Stimulated activated CD4-positive, alpha-beta T cell treated with anti-CD3 and anti-CD28 coated beads, TNF-alpha, amount 100 ng/mL, for 48 hours (primary cell): ENCODE data around the gene KRTAP5-6.

ENCODE experiments used
- DNase-seq, 3 donors: peaks; one replicate each; pipeline ENCODE4 v3.0.0-alpha.2; 2020; ENCODE audit warnings: low read depth in 3 of 3

Gene KRTAP5-6, protein sequence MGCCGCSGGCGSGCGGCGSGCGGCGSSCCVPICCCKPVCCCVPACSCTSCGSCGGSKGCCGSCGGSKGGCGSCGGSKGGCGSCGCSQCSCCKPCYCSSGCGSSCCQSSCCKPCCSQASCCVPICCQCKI

GRCh38 chr11:1696608-1697570 lies at the start of gene KRTAP5-6:
KRTAP5-6 (plus strand) TSS chr11:1697195; CDS start chr11:1697246, 51 bp downstream.
- no peak for DNase-seq

DNA sequence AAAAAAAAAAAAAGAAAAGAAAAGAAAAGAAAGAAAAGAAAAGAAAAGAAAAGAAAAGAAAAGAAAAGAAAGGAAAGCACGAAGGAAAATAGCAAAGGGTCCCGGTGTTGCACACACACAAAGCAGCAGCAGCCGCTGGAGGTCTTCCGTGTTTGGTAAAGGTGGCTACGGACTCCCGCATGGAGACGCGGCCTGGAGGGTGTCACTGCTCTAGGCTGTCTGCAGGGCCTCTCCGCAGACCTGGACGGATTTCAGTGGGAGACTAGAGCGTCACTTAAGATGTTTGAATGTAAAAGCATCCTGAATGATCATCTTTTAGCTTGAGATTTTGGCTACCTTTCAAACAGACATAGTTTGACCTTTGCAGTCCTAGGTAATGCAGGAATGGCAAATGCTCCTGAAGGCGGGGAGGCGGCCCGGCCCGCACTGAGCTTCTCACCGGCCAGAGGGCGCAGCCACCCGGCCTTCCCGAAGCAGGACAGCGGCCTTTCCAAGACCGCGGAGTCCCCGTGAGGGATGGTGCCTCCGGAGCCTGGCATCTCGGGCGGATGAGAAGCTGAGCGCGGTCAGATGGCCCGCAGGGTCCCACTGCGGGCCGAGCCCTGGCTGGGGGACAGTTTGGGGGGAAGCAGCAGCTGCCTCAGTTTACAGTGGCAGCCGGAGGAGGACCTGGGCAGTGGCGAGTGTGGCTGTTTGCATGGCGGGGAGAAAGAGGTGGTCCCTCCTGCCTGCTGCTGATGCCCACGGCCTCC lies 48.9 kb upstream of the KRTAP5-6 start:
- no peak for DNase-seq

GRCh38 chr11:1648653-1649420 lies 48.2 kb upstream of the KRTAP5-6 start:
- no peak for DNase-seq

GRCh38 chr11:1650034-1650917 lies 46.7 kb upstream of the KRTAP5-6 start:
- DNase-seq = no peak

GRCh38 chr11:1650918-1651262 lies 46.1 kb upstream of the KRTAP5-6 start:
- no peak for DNase-seq

- no peak for DNase-seq
These were observed 45.5 kb upstream of the KRTAP5-6 start for GRCh38 chr11:1651411-1651980.

DNA sequence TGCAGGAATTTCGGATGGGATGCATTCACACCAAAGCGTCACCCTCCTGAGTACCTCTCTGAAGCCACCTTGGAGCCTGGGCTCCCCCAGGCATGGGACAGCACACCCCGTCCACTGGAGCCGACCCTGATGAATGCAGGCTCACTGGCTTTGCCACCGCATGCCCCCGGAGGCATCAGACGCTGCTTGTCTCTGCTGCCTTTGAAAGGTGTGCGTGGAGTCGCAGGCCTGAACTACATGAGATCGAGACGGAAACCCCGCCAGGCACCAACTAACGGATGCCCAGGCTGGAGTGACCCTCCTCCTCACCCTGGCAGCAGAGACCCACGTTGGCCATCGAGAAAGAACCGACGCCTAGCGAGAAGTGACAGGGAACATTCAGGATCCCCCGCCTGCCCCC lies 45.0 kb upstream of the KRTAP5-6 start:
- DNase-seq = no peak

DNA sequence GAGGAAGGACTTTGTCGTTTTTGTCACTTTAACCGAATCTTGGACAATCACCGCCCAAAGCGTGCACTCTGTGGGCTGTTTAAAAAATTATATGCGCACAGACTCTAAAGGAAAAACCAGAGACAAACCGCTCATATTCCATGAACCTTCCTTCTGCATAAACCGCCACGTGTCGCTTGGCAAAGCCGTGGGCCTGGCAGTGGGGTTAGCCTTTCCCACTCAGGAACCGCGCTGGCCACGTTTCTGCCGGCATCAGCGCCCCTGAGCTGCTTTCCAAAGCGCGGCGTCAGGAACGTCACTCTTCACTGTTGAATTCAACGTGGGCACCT lies 44.6 kb upstream of the KRTAP5-6 start:
- DNase-seq = no peak

GRCh38 chr11:1652771-1653540 lies 44.0 kb upstream of the KRTAP5-6 start:
- DNase-seq = peak; percentile 53 to 74 (median 65)

DNA sequence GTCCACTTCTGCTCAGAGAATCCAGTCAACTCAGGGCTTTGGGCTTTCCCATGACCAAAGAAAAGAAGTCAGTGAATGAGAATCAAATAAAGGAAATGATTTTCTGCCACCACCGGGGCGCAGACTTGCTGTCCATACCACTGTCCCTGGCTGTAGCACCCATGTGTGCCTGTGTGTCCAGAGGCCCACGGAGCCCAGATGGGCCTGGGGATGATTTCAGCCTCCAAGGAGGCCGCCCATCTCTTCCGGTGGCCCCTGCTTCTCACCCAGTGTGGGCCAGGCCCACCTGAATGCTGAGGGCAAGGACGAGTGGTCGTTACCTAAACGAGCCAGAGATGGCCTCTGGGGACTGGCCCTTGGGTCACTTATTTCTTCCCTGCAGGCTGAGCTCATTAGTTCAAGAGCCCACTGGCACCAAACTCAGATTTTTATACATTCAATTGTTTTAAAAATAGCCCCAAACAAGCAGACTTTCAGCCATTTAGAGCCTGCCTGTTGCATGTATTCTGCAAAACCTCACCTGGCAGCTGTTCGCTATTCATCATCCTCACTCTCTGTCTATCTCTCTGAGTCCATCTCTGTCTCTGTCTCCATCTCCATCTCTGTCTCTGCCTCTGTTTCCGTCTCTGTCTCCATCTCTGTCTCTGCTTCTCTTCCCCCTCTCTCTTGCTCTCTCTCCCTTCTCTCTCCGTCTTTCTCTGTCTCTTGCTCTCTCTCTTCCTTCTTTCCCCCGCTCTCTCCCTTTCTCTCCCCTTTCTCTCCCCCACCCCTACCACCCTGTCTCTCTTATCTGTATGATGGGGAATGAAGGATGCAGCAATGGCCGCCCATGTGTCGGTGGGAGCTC lies 43.2 kb upstream of the KRTAP5-6 start:
- no peak for DNase-seq

- DNase-seq = no peak
These were observed 42.4 kb upstream of the KRTAP5-6 start for GRCh38 chr11:1654388-1655167.

GRCh38 chr11:1655168-1656060 lies 41.6 kb upstream of the KRTAP5-6 start:
- DNase-seq = no peak

GRCh38 chr11:1656061-1656441 lies 40.9 kb upstream of the KRTAP5-6 start:
- DNase-seq = no peak

DNA sequence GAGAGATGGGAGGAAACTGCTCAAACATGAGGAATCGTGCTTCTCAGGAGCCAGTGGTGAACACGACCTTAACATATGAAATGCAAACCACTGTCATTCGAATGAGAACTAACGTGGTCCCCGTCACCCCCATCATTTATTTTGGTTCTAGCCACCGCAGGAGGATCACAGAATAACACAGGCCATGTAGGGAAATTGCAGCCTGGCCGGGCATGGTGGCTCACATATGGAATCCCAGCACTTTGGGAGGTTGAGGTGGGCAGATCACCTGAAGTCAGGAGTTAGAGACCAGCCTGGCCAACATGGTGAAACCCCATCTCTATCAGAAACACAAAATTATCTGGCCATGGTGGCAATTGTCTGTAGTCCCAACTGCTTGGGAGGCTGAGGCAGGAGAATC lies 40.3 kb upstream of the KRTAP5-6 start:
- DNase-seq = no peak

- DNase-seq = no peak
These were observed 37.5 kb upstream of the KRTAP5-6 start for GRCh38 chr11:1659506-1659905.

DNA sequence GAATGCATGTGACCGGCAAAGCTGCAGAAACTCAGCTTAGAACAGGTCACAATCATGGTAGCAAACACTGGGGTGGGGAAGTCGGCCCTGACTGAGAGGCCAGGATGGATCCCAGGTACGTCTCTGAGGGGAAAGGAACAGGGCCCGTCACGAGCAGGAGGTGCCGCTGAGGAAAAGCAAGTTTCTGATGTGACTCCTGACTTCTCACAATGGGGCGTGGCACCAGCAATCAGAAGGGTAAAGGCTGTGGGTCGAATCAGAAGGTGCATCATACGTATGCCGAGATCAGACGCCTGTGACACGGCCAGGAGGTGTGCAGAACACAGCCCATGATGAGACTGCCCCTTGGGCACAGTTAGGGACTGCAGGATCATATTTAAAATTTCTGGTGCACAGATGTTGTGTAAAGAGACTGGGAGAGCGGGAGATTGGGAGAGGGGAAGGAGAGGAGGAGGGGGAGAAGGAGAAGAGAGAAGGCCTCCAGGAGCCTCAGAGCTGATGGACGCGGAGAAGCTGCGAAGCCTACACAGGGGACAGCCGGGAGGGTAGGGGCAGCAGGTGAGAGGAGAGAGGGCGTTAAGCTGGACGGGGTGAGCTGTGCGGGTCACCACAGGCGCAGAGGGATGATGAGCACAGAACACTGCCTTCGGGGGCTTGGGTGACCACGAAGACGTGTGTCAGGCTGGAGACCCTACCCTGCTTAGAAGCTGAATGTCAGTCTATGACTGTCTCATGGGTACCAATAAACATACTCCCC lies 36.7 kb upstream of the KRTAP5-6 start:
- no peak for DNase-seq
